Measurements from ENCODE around the gene NDRG4. TPM values are rescaled to one million over a fixed set of nuclear protein-coding genes. Genes with fewer than 3 reads are reported as not detected.
A peak's percentile ranks its signal among the peaks of the same experiment; 100 is the strongest.

NDRG4 gene, protein sequence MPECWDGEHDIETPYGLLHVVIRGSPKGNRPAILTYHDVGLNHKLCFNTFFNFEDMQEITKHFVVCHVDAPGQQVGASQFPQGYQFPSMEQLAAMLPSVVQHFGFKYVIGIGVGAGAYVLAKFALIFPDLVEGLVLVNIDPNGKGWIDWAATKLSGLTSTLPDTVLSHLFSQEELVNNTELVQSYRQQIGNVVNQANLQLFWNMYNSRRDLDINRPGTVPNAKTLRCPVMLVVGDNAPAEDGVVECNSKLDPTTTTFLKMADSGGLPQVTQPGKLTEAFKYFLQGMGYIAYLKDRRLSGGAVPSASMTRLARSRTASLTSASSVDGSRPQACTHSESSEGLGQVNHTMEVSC
- total RNA-seq, result 10 to 100 TPM in 2 of 4 donors, 1 to 10 TPM in 2; 3.3 to 12.9 (median 9.3) TPM

DNA sequence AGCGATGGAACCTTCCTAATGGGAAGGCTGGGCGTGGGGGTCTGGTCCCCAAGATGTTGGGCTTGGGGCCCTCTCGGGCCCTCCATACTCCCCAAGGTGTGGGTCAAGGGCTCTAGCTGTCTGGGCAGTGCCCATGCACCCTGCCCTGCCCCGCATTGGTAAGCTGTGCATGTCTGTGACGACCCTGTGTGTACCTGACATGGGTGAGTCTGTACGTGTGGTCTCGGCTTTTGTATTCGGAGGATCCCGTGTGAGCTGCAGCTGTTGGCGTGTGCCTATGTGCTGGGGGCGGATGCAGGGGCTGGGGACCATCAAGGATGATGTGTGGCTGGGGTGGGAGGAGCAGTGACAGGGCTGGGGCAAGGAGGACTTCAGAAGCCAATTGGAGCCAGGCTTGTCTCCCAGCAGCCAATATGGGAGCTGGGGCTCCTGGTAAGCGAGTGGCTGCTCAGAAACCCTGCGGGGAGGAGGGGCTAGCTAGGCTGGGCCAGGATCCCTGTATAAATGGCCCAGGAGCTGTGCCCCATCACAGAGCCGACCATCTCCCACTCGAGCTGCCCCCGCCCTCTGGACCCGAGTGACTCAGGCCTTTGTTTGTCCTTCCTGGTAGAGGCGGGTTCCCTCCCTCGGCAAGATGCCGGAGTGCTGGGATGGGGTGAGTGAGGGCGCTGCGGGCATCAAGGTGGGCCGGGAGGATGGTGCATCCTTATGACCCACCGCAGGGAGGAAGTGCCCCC is at the start of gene NDRG4:
TSS of gene NDRG4 (plus strand) at position 529 of the 737 bp plus-strand sequence. CDS start at position 635, 106 bp downstream.
- DNase-seq, result no peak
- 42 to 45% methylated on average over 10 to 13 of the region's 24 CpGs for WGBS, 2 donors
- Histone ChIP-seq H3K27me3 (no peaks in the 10 kb centered on the region), H3K4me1 (peaks cover 5 to 13% of the 10 kb centered on the region in 2 donors), H3K4me3 (replicated peaks in 1 of 3) (peak within 1 kb of the TSS in 1 of 3 donors; percentile 23), H3K36me3 (no peaks in the 10 kb centered on the region), H3K27ac (no peak within 1 kb of the TSS), H3K9me3 (no peaks in the 10 kb centered on the region)
- intact Hi-C loops (cut with DNase I), result no loop called here
- TF ChIP-seq POLR2A (IDR thresholded peaks at IDR 0.05), result no peak
- TF ChIP-seq, protein P1, sequence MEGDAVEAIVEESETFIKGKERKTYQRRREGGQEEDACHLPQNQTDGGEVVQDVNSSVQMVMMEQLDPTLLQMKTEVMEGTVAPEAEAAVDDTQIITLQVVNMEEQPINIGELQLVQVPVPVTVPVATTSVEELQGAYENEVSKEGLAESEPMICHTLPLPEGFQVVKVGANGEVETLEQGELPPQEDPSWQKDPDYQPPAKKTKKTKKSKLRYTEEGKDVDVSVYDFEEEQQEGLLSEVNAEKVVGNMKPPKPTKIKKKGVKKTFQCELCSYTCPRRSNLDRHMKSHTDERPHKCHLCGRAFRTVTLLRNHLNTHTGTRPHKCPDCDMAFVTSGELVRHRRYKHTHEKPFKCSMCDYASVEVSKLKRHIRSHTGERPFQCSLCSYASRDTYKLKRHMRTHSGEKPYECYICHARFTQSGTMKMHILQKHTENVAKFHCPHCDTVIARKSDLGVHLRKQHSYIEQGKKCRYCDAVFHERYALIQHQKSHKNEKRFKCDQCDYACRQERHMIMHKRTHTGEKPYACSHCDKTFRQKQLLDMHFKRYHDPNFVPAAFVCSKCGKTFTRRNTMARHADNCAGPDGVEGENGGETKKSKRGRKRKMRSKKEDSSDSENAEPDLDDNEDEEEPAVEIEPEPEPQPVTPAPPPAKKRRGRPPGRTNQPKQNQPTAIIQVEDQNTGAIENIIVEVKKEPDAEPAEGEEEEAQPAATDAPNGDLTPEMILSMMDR (IDR thresholded peaks at IDR 0.05), result no peak

DNA sequence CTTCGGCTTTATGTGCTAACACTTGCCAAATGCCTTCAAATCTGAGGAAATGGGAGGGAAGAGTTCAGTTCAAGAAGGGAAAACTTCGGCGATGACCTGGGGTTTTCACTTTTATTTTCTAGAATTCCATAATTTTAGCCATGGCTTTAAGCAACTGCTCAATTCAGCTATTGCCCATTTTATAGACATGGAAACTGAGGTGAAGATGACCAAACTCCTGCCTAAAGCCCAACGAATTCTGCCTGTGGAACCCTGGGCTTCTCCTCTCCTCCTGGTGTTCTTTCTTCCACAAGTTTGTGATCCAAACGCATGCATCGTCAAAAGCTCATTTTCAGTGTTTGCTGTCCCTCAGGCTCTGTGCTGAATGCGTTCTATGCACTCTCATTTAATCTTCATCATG is 49.4 kb upstream of the NDRG4 start:
- H3K27ac ChIP-seq, result no peak overlapping the region
- no peaks in the 10 kb centered on the region for H3K36me3 ChIP-seq
- H3K27me3 ChIP-seq, result no peaks in the 10 kb centered on the region
- H3K4me1 ChIP-seq, result no peaks in the 10 kb centered on the region
- intact Hi-C loops (cut with DNase I), result no loop called here
- DNase-seq, result no peak
- H3K4me3 ChIP-seq (replicated peaks in 1 of 3), result no peak overlapping the region
- 83 to 89% methylated on average over 7 of the region's 7 CpGs for WGBS, 2 donors
- TF ChIP-seq, protein P1 (IDR thresholded peaks at IDR 0.05), result no peak
- no peak for TF ChIP-seq POLR2A (IDR thresholded peaks at IDR 0.05)
- H3K9me3 ChIP-seq, result no peaks in the 10 kb centered on the region

DNA sequence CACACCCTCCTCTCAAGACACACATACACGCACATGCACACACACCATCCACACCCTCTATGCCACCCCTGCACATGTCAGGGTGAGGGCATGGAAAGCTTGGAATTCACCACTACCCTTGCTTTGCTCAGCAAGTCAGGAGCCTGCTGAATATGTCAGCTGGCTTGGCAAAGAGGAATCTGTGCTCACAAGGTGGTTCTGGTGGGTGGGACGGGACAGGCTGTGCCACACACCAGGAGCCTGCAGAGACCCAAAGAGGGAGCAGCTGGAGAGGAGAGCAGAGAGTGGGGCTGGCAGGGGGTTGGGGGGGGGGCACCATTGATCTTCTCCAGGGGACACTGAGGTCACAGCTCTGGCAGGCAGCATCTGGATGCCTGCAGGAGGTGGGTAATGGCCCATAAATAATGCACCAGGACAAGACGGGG is 48.7 kb upstream of the NDRG4 start:
- Histone ChIP-seq H3K4me3 (replicated peaks in 1 of 3) (no peak overlapping the region), H3K36me3 (no peaks in the 10 kb centered on the region), H3K9me3 (no peaks in the 10 kb centered on the region), H3K27me3 (no peaks in the 10 kb centered on the region), H3K27ac (no peak overlapping the region), H3K4me1 (no peaks in the 10 kb centered on the region)
- intact Hi-C loops (cut with DNase I), result no loop called here
- 81 to 88% methylated on average over 3 of the region's 3 CpGs for WGBS, 2 donors
- DNase-seq, result no peak
- TF ChIP-seq POLR2A (IDR thresholded peaks at IDR 0.05), result no peak
- TF ChIP-seq, protein P1 (IDR thresholded peaks at IDR 0.05), result no peak

DNA sequence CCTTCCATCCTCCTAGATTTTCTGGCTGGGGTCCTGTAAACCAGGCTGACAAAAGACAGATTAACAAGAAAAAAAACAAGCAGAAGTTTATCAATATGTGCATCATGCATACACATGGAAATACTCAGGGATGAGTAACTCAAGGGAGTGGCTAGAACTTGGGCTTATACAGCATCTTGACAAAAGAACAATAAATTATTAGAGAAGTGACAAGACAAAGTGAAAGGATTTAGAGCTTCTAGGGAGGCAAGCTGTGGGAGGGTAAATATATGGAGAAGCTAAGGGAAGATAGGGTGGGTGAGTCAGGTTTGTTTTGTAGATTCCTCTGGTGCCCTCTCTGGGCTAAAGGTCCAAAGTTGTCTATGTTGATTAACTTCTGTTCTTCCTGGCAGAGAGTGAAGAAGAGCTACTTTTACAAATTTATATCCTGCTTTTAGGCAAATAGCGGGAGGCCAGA is 48.0 kb upstream of the NDRG4 start:
- TF ChIP-seq, protein P1 (IDR thresholded peaks at IDR 0.05), result no peak
- TF ChIP-seq POLR2A (IDR thresholded peaks at IDR 0.05), result no peak
- Histone ChIP-seq H3K27ac (no peak overlapping the region), H3K4me1 (no peaks in the 10 kb centered on the region), H3K36me3 (no peaks in the 10 kb centered on the region), H3K9me3 (no peaks in the 10 kb centered on the region), H3K4me3 (replicated peaks in 1 of 3) (no peak overlapping the region), H3K27me3 (no peaks in the 10 kb centered on the region)
- DNase-seq, result no peak
- intact Hi-C loops (cut with DNase I), result no loop called here
- 91 to 93% methylated on average over 1 of the region's 1 CpG for WGBS, 2 donors

DNA sequence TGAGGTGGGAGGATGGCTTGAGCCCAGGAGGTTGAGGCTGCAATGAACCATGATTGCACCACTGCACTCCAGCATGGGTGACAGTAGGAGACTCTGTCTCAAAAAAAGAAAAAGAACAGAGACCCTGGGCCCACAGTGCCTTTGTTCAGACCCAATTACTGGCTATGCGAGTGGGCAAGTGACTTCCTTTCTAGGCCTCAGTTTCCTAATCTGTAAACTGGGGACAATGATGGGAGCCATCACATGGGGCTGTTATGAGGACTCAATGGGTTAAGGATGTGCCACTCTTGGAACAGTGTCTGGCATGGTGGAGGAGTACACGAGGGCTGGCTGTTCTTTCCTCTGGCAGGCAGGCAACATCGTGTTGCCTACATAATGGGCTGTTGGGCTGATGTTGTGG is 47.3 kb upstream of the NDRG4 start:
- no peaks in the 10 kb centered on the region for H3K4me1 ChIP-seq
- H3K36me3 ChIP-seq, result no peaks in the 10 kb centered on the region
- DNase-seq, result no peak
- intact Hi-C loops (cut with DNase I), result no loop called here
- H3K9me3 ChIP-seq, result no peaks in the 10 kb centered on the region
- TF ChIP-seq, protein P1 (IDR thresholded peaks at IDR 0.05), result no peak
- no peak for TF ChIP-seq POLR2A (IDR thresholded peaks at IDR 0.05)
- 94 to 95% methylated on average over 3 of the region's 3 CpGs for WGBS, 2 donors
- H3K27ac ChIP-seq, result no peak overlapping the region
- H3K27me3 ChIP-seq, result no peaks in the 10 kb centered on the region
- H3K4me3 ChIP-seq (replicated peaks in 1 of 3), result no peak overlapping the region
